Hepatocyte (in vitro differentiated cells): ENCODE measurements around the gene NF2. TPM values are rescaled to one million over a fixed set of nuclear protein-coding genes. Genes with fewer than 3 reads are reported as not detected.

Experiments
- DNase-seq: peaks from one replicate; pipeline ENCODE4 v3.0.0-alpha.2; 2016; ENCODE audit warnings: low spot score
- H2AFZ ChIP-seq: fragments of 200-600 bp; sonication (generic); 2 replicates; pipeline ENCODE4 v1.6.0; 2016; ENCODE audit warnings: antibody characterized with exemption, mild to moderate bottlenecking
- H3K27ac ChIP-seq: fragments of 200-600 bp; sonication (generic); 2 replicates; pipeline ENCODE4 v1.5.1; 2016; ENCODE audit warnings: mild to moderate bottlenecking
- H3K27me3 ChIP-seq: fragments of 200-600 bp; sonication (generic); 2 replicates; pipeline ENCODE4 v1.6.1; 2016
- H3K36me3 ChIP-seq: fragments of 200-600 bp; sonication (generic); replicated peaks from 2 replicates; pipeline ENCODE4 v1.5.1; 2016; ENCODE audit warnings: low read depth; ENCODE audit not compliant: insufficient read depth
- H3K4me1 ChIP-seq: fragments of 200-600 bp; sonication (generic); 2 replicates; pipeline ENCODE4 v1.5.1; 2016; ENCODE audit warnings: mild to moderate bottlenecking, moderate library complexity; ENCODE audit not compliant: insufficient read depth
- H3K4me2 ChIP-seq: fragments of 200-600 bp; sonication (generic); 2 replicates; pipeline ENCODE4 v1.6.0; 2016
- H3K4me3 ChIP-seq: fragments of 200-600 bp; sonication (generic); 2 replicates; pipeline ENCODE4 v1.5.1; 2016; ENCODE audit warnings: mild to moderate bottlenecking
- H3K79me2 ChIP-seq: fragments of 200-600 bp; sonication (generic); 2 replicates; pipeline ENCODE4 v1.6.0; 2017; ENCODE audit warnings: mild to moderate bottlenecking
- H3K9me2 ChIP-seq: fragments of 200-600 bp; sonication (generic); replicated peaks from 2 replicates; pipeline ENCODE4 v1.6.0; 2017; ENCODE audit warnings: mild to moderate bottlenecking; ENCODE audit not compliant: insufficient read depth
- H3K9me3 ChIP-seq: fragments of 200-600 bp; sonication (generic); 2 replicates; pipeline ENCODE4 v1.5.1; 2016; ENCODE audit warnings: low read depth, mild to moderate bottlenecking
- H4K20me1 ChIP-seq: fragments of 200-600 bp; sonication (generic); 2 replicates; pipeline ENCODE4 v1.6.0; 2016; ENCODE audit warnings: mild to moderate bottlenecking; ENCODE audit not compliant: insufficient read depth, poor library complexity, severe bottlenecking
- CTCF ChIP-seq: fragments of 200-600 bp; sonication (generic); IDR thresholded peaks from 2 replicates; pipeline ENCODE4 v1.5.1; 2016; ENCODE audit warnings: antibody characterized with exemption, mild to moderate bottlenecking; ENCODE audit not compliant: poor library complexity
- EZH2 ChIP-seq: fragments of 200-600 bp; sonication (generic); IDR thresholded peaks from 2 replicates; pipeline ENCODE4 v1.6.1; 2016; ENCODE audit warnings: antibody characterized with exemption, mild to moderate bottlenecking, borderline replicate concordance
- EZH2phosphoT487 ChIP-seq: fragments of 200-600 bp; sonication (generic); IDR thresholded peaks from one replicate; pipeline ENCODE4 v1.6.1; 2018; ENCODE audit warnings: antibody characterized with exemption, mild to moderate bottlenecking, low read depth, moderate library complexity; ENCODE audit not compliant: unreplicated experiment, severe bottlenecking
- WGBS: methylation state at CpG from one replicate; pipeline ENCODE4 v1.1.6; 2016; ENCODE audit warnings: low lambda C conversion rate; ENCODE audit errors: missing lambda C conversion rate; 5-methylcytosine and 5-hydroxymethylcytosine counted together
- polyA plus RNA-seq: library from polyadenylated mRNA; unstranded; fragments of >200 nt; fragmentation: Nextera tagmentation; extraction: Ambion mirVana; gene quantifications from 2 replicates; pipeline ENCODE4 v1.2.1, GENCODE V29; 2016
- total RNA-seq: library from RNA; depleted of rRNA; stranded (reverse); fragments of >200 nt; gene quantifications from 2 replicates; pipeline ENCODE4 v1.2.3, GENCODE V29; 2014

The NF2 gene
- total and polyA plus RNA-seq, 2 experiments from 2014 or later = 18.5 to 30.7 TPM

DNA sequence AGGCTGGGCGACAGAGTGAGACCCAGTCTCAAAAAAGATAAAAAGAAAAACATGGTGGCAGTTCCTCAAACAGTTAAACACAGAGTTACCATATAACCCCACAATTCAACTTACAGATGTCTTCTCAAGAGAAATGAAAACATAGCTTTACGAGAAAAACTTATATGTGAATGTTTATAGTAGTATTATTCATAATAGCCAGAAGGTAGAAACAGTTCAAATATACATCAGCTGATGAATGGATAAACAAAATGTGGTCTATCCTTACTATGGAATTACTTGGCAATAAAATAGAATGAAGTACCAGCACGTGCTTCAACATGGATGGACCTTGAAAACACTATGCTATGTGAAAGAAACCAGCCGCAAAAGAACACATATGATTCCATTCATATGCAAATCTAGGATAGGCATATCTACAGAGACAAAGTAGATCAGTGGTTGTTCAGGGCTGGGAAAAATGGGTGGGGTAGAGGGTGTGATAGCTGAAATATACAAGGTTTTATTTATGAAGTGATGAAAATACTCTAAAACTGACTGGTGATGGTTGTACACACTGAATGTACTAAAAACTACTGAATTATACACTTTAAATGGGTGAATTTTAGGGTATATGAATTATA lies 12.4 kb downstream of the NF2 start:
- H2AFZ ChIP-seq = no peak overlapping the region
- H3K27me3 ChIP-seq = no peaks in the 10 kb centered on the region
- H3K4me1 ChIP-seq = peaks cover 8% of the 10 kb centered on the region
- H4K20me1 ChIP-seq = peaks cover 5% of the 10 kb centered on the region
- H3K9me2 ChIP-seq = no peaks in the 10 kb centered on the region
- H3K27ac ChIP-seq = no peak overlapping the region
- peaks cover 85% of the 10 kb centered on the region for H3K79me2 ChIP-seq
- no peak for DNase-seq
- H3K4me3 ChIP-seq = no peak overlapping the region
- peaks cover 1% of the 10 kb centered on the region for H3K9me3 ChIP-seq
- H3K36me3 ChIP-seq = no peaks in the 10 kb centered on the region
- no peak for TF ChIP-seq EZH2
- TF ChIP-seq EZH2phosphoT487 = no peak
- TF ChIP-seq CTCF = no peak
- H3K4me2 ChIP-seq = no peak overlapping the region
- 76% methylated on average over 4 of the region's 4 CpGs for WGBS

GRCh38 chr22:29617922-29618629 lies 14.6 kb downstream of the NF2 start:
- peak overlapping the region; percentile 44 for H3K27ac ChIP-seq
- peaks cover 12% of the 10 kb centered on the region for H3K4me1 ChIP-seq
- H3K4me2 ChIP-seq = no peak overlapping the region
- no peak overlapping the region for H2AFZ ChIP-seq
- 20% methylated on average over 2 of the region's 2 CpGs for WGBS
- H3K79me2 ChIP-seq = peaks cover 71% of the 10 kb centered on the region
- no peak overlapping the region for H3K4me3 ChIP-seq
- no peaks in the 10 kb centered on the region for H3K36me3 ChIP-seq
- no peaks in the 10 kb centered on the region for H3K9me3 ChIP-seq
- H4K20me1 ChIP-seq = no peaks in the 10 kb centered on the region
- TF ChIP-seq EZH2phosphoT487 (no peak), CTCF (no peak), EZH2 (no peak)
- H3K27me3 ChIP-seq = no peaks in the 10 kb centered on the region
- peak; percentile 52 for DNase-seq
- H3K9me2 ChIP-seq = no peaks in the 10 kb centered on the region

- TF ChIP-seq EZH2phosphoT487 (no peak), CTCF (no peak), EZH2 (no peak)
- H3K79me2 ChIP-seq = peaks cover 66% of the 10 kb centered on the region
- no peaks in the 10 kb centered on the region for H3K9me2 ChIP-seq
- H3K27me3 ChIP-seq = no peaks in the 10 kb centered on the region
- 66% methylated on average over 5 of the region's 5 CpGs for WGBS
- H3K36me3 ChIP-seq = no peaks in the 10 kb centered on the region
- DNase-seq = peak; percentile 54
- no peaks in the 10 kb centered on the region for H4K20me1 ChIP-seq
- peak overlapping the region; percentile 1 for H3K4me2 ChIP-seq
- no peak overlapping the region for H2AFZ ChIP-seq
- H3K9me3 ChIP-seq = no peaks in the 10 kb centered on the region
- peaks cover 17% of the 10 kb centered on the region for H3K4me1 ChIP-seq
- H3K27ac ChIP-seq = peak overlapping the region; percentile 53
- no peak overlapping the region for H3K4me3 ChIP-seq
These were observed 18.5 kb downstream of the NF2 start for GRCh38 chr22:29621761-29622526.
